ENCODE data around the gene ZNF14. TPM values are rescaled to one million over a fixed set of nuclear protein-coding genes. Genes with fewer than 3 reads are reported as not detected.
A peak's percentile ranks its signal among the peaks of the same experiment; 100 is the strongest.

Gene ZNF14
- polyA plus RNA-seq, 1 experiment, result 1.2 TPM

- no peaks in the 10 kb centered on the region for H3K27me3 ChIP-seq (ENCODE audit: control insufficient read depth, insufficient read depth, low read length)
- H3K4me3 ChIP-seq (ENCODE audit: low read depth, low read length), result peak within 1 kb of the TSS; percentile 88
- DNase-seq (ENCODE audit: low read depth), result peak; percentile 88
- peaks cover 7% of the 10 kb centered on the region for H3K36me3 ChIP-seq (ENCODE audit: control insufficient read depth, insufficient read depth, low read length)
- ChIA-PET POLR2A (interaction anchor here (0.5 to 0.6 kb wide), 3 partner anchors 103 to 474 kb away, joined by 3 to 4 read pairs (median 4); no protein-coding TSS in a partner anchor), CTCF (no interaction called here)
- 0 out of 2 replicates have a peak, but pooled peaks have one; percentile 23 for TF ChIP-seq CTCF (IDR thresholded peaks at IDR 0.05; ENCODE audit: insufficient read depth, low read depth, low read length)
Measured at GRCh38 chr19:19663256-19664120, 69.4 kb downstream of the ZNF14 start, which contains the start of gene ATP13A1. Gene ATP13A1, minus strand, starts transcription at chr19:19663676. Its CDS starts 10 bp downstream, at chr19:19663666.

GRCh38 chr19:19662871-19663255 is 70.0 kb downstream of the ZNF14 start:
- no peak for TF ChIP-seq CTCF (IDR thresholded peaks at IDR 0.05; ENCODE audit: insufficient read depth, low read depth, low read length)

GRCh38 chr19:19662344-19662743 is 70.6 kb downstream of the ZNF14 start:
- Histone ChIP-seq H3K27me3 (ENCODE audit: control insufficient read depth, insufficient read depth, low read length) (no peaks in the 10 kb centered on the region), H3K4me3 (ENCODE audit: low read depth, low read length) (peak overlapping the region; percentile 88; the same call in 1 of the 2 replicates), H3K36me3 (ENCODE audit: control insufficient read depth, insufficient read depth, low read length) (peaks cover 13% of the 10 kb centered on the region)
- ChIA-PET POLR2A (no interaction called here), CTCF (interaction anchor here (1.3 kb wide), 1 partner anchor 133 kb away, joined by 3 read pairs; no protein-coding TSS in a partner anchor)
- no peak for TF ChIP-seq CTCF (IDR thresholded peaks at IDR 0.05; ENCODE audit: insufficient read depth, low read depth, low read length)
- no peak for DNase-seq (ENCODE audit: low read depth)

More at GRCh38 chr19:19662871-19663255, 70.0 kb downstream of the ZNF14 start:
- peak overlapping the region; percentile 88 for H3K4me3 ChIP-seq (ENCODE audit: low read depth, low read length)
- ChIA-PET POLR2A (interaction anchor here (0.6 kb wide), 1 partner anchor 103 kb away, joined by 3 read pairs; no protein-coding TSS in a partner anchor), CTCF (no interaction called here)
- H3K36me3 ChIP-seq (ENCODE audit: control insufficient read depth, insufficient read depth, low read length), result peaks cover 9% of the 10 kb centered on the region
- H3K27me3 ChIP-seq (ENCODE audit: control insufficient read depth, insufficient read depth, low read length), result no peaks in the 10 kb centered on the region
- DNase-seq (ENCODE audit: low read depth), result no peak

- CTCF ChIA-PET, result interaction anchor here (1.3 kb wide), 1 partner anchor 132 kb away, joined by 3 read pairs; no protein-coding TSS in a partner anchor
- H3K4me3 ChIP-seq (ENCODE audit: low read depth, low read length), result no peak overlapping the region
Measured at GRCh38 chr19:19661675-19662251, 71.1 kb downstream of the ZNF14 start.

More at GRCh38 chr19:19661675-19662251, 71.1 kb downstream of the ZNF14 start:
- Histone ChIP-seq H3K36me3 (ENCODE audit: control insufficient read depth, insufficient read depth, low read length) (peaks cover 18% of the 10 kb centered on the region), H3K27me3 (ENCODE audit: control insufficient read depth, insufficient read depth, low read length) (no peaks in the 10 kb centered on the region)
- POLR2A ChIA-PET, result no interaction called here
- DNase-seq (ENCODE audit: low read depth), result no peak
- TF ChIP-seq CTCF (IDR thresholded peaks at IDR 0.05; ENCODE audit: insufficient read depth, low read depth, low read length), result no peak

All from BJ (cell line).